HG02938 (cell line): ENCODE data around the gene DYRK1B.
"Not testable (repeated sequence)": the region's sequence is repeated elsewhere in the genome, so short reads cannot be mapped to it uniquely, and the experiment has no call there.

ENCODE experiments used
- ATAC-seq: cut with Tn5 transposase; IDR thresholded peaks from one replicate; pipeline ENCODE4 v1.9.1; 2021; ENCODE audit warnings: mild to moderate bottlenecking, moderate library complexity; ENCODE audit not compliant: unreplicated experiment

Gene DYRK1B

DNA sequence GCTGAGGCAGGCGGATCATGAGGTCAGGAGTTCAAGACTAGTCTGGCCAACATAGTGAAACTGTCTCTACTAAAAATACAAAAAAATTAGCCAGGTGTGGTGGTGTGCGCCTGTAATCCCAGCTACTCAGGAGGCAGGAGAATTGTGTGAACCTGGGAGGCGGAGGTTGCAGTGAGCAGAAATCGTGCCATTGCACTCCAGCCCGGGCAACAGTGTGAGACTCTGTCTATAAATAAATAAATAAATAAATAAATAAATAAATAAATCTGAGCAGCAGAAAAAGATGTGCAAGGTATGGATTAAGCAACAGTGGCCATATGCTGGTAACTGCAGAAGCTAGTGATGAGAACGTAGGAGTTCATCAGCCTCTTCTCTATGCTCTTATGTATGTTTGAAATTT, 19.9 kb downstream of the DYRK1B start:
- not testable (repeated sequence) for ATAC-seq

GRCh38 chr19:39813264-39813993, 20.5 kb downstream of the DYRK1B start:
- no peak for ATAC-seq

GRCh38 chr19:39811064-39811463, 22.9 kb downstream of the DYRK1B start:
- ATAC-seq: no peak

- no peak for ATAC-seq
Measured at GRCh38 chr19:39810424-39810823, 23.5 kb downstream of the DYRK1B start.

DNA sequence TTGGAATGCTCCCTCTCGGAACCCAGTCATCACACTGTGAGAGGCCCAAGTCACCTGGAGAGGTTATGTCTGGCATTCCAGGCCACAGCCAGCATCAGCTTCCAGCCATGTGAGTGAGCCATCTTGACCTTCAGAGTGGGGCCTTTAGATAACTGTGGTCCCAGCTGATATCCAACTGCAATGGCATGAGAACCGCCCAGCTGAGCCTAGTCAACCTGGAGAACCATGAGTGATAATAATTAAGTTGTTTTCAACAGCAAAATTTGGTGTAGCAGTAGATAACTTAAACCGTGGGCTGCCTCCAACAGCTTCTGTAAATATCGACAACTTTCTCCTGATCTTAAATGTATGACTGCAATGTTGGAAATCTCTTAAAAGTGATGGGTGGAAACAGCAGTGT, 24.6 kb downstream of the DYRK1B start:
- no peak for ATAC-seq

- not testable (repeated sequence) for ATAC-seq
Measured at GRCh38 chr19:39808688-39809087, 25.3 kb downstream of the DYRK1B start.

GRCh38 chr19:39807846-39808364, 26.1 kb downstream of the DYRK1B start:
- no peak for ATAC-seq

DNA sequence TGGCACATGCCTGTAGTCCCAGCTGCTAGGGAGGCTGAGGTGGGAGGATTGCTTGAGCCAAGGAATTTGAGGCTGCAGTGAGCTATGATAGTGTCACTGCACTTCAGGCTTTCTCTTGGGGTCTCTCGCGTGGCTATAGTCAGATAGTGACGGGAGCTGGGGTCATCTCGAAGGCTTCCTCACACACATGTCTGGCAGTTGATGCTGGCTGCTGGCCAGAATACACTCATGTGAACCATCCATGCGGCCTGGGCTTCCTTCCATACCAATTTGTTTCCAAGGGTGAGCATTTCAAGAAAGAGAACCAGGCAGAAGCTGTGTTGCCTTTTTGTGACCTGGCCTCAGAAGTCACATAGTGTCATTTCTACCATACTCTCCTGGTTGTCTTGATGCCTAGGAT, 28.9 kb downstream of the DYRK1B start:
- ATAC-seq: no peak

GRCh38 chr19:39802958-39803357, 31.0 kb downstream of the DYRK1B start:
- ATAC-seq: no peak

DNA sequence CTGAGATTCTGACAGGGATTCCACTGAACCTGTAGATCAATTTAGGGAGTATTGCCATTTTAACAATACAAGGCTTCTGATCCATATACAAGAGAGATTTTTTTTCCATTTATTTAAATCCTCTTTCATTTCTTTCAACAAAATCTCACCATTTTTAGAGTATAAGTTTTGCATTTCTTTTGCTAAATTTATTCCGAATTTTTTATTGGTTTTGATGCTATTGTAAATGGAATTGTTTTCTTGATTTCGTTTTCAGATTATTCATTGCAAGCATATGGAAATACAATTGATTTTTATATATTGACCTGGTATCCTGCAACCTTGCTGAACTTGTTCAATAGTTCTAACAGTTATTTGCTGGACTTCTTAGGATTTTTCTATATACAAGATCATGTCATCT, 36.9 kb downstream of the DYRK1B start:
- no peak for ATAC-seq

DNA sequence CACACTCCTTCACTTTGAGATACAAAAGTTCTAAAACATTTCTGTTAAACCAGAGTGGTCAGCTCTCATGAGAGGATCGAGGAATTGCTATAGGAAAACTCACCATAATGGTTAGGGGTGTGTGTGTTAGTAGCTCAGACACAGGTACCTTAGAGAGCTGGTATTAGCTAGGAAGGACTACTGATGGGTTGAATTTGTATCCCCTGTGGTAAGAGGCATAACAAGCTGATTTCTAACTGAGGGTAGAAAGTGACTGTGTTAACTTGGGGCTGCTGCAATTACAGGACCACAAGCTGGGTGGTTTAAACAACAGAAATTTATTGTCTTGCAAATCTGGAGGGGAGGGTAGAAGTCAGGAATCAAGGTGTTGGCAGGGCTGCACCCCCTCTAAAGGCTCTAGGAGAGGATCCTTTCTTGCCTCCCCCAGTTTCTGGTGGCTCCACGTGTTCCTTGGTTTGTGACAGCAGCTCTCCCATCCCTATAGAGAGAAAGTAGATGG, 37.9 kb downstream of the DYRK1B start:
- no peak for ATAC-seq

DNA sequence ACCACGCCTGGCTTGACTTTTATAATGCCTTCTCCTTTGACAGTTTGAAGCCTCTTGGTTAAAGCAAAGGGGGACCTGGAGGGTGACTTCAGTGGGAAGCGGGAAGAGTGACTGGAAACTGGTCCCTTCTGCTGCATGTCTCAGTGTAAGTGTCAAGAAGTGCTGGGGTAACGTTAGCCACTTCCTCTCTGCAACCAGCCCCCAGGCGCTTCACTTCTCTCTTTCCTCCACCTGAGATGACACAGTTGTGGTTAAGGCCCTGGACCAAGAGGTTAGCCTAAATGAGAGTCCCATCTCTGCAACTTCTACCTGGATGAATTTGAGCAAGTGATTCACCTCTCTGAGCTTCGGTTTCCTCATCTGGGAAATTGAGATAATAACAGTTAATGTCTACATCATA, 39.0 kb downstream of the DYRK1B start:
- no peak for ATAC-seq

GRCh38 chr19:39792999-39793546, 40.9 kb downstream of the DYRK1B start:
- ATAC-seq: peak; percentile 62

DNA sequence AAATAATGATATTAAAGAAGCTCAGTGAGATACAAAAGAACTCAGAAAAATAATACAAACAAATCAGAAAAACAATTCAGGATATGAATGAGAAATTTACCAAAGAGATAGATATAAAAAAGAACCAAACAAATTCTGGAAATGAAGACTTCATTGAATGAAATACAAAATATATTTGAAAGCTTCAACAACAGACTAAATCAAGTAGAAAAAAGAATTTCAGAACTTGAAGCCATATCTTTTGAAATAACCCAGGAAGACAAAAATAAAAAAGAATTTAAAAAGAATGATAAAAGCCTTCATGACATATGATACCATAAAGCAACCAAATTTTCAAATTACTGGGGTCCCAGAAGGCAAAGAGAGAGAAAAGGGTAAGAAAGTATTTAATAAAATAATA, 45.7 kb downstream of the DYRK1B start:
- no peak for ATAC-seq

DNA sequence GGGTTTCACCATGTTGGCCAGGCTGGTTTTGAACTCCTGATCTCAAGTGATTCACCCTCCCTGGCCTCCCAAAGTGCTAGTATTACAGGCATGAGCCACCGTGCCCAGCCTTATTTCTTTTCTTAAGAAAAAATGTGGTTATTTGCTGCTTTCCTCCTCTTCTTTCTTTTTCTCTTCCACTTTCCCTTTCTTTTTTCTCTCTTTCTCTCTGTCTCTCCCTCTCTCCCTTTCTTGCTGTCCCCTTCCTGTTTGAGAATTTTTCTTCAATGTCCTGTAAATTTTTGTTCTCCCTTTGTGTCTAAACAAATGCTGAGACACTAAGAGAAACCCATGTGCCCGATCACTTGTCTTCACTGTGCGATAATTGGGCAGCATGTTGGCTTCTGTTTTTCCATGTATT, 53.1 kb downstream of the DYRK1B start:
- no peak for ATAC-seq

GRCh38 chr19:39778763-39779162, 55.2 kb downstream of the DYRK1B start, which contains the start of gene LEUTX:
TSS of gene LEUTX (plus strand) at chr19:39778854. CDS start at chr19:39778921, 67 bp downstream.
- ATAC-seq: no peak
